Measurements from ENCODE around the gene CENPV.

GRCh38 chr17:16383772-16384287 lies 30.6 kb upstream of the CENPV start:
- TF ChIP-seq CTCF (IDR thresholded peaks at IDR 0.05; ENCODE audit: low read length) = no peak
- no peak for TF ChIP-seq EZH2 (IDR thresholded peaks at IDR 0.05; ENCODE audit: borderline replicate concordance, low read length)
